Measurements from ENCODE around the gene COL23A1.

The COL23A1 gene

GRCh38 chr5:178439493-178440180 is 150.6 kb downstream of the COL23A1 start:
- H3K4me3 ChIP-seq (ENCODE audit: low read depth, low read length) = no peak overlapping the region

GRCh38 chr5:178438796-178439195 is 151.4 kb downstream of the COL23A1 start:
- no peak overlapping the region for H3K4me3 ChIP-seq (ENCODE audit: low read depth, low read length)

- H3K4me3 ChIP-seq (ENCODE audit: low read depth, low read length) = no peak overlapping the region
Observed at GRCh38 chr5:178437386-178438075, 152.7 kb downstream of the COL23A1 start.

- H3K4me3 ChIP-seq (ENCODE audit: low read depth, low read length) = no peak overlapping the region
Observed at GRCh38 chr5:178436326-178436940, 153.8 kb downstream of the COL23A1 start.

- no peak overlapping the region for H3K4me3 ChIP-seq (ENCODE audit: low read depth, low read length)
Observed at GRCh38 chr5:178435321-178436238, 154.6 kb downstream of the COL23A1 start.

- H3K4me3 ChIP-seq (ENCODE audit: low read depth, low read length) = no peak overlapping the region
Observed at GRCh38 chr5:178434851-178435250, 155.3 kb downstream of the COL23A1 start.

GRCh38 chr5:178434016-178434761 is 156.0 kb downstream of the COL23A1 start:
- H3K4me3 ChIP-seq (ENCODE audit: low read depth, low read length) = no peak overlapping the region

- no peak overlapping the region for H3K4me3 ChIP-seq (ENCODE audit: low read depth, low read length)
Observed at GRCh38 chr5:178433273-178433775, 156.9 kb downstream of the COL23A1 start.

GRCh38 chr5:178432421-178433272 is 157.5 kb downstream of the COL23A1 start:
- H3K4me3 ChIP-seq (ENCODE audit: low read depth, low read length) = no peak overlapping the region

GRCh38 chr5:178431782-178432165 is 158.4 kb downstream of the COL23A1 start:
- H3K4me3 ChIP-seq (ENCODE audit: low read depth, low read length) = no peak overlapping the region

GRCh38 chr5:178431063-178431781 is 159.0 kb downstream of the COL23A1 start:
- H3K4me3 ChIP-seq (ENCODE audit: low read depth, low read length) = no peak overlapping the region

- no peak overlapping the region for H3K4me3 ChIP-seq (ENCODE audit: low read depth, low read length)
Observed at GRCh38 chr5:178430186-178431062, 159.8 kb downstream of the COL23A1 start.

- H3K4me3 ChIP-seq (ENCODE audit: low read depth, low read length) = no peak overlapping the region
Observed at GRCh38 chr5:178429491-178430185, 160.6 kb downstream of the COL23A1 start.

GRCh38 chr5:178429156-178429468 is 161.1 kb downstream of the COL23A1 start:
- no peak overlapping the region for H3K4me3 ChIP-seq (ENCODE audit: low read depth, low read length)

- no peak overlapping the region for H3K4me3 ChIP-seq (ENCODE audit: low read depth, low read length)
Observed at GRCh38 chr5:178428341-178429155, 161.6 kb downstream of the COL23A1 start.

- H3K4me3 ChIP-seq (ENCODE audit: low read depth, low read length) = no peak overlapping the region
Observed at GRCh38 chr5:178427576-178428197, 162.5 kb downstream of the COL23A1 start.

All from iPS-11a (cell line).